ENCODE measurements around the gene CHST14. TPM values are rescaled to one million over a fixed set of nuclear protein-coding genes. Genes with fewer than 3 reads are reported as not detected.

The CHST14 gene
- total RNA-seq, 1 donor from 2014 or later: 24.2 TPM

DNA sequence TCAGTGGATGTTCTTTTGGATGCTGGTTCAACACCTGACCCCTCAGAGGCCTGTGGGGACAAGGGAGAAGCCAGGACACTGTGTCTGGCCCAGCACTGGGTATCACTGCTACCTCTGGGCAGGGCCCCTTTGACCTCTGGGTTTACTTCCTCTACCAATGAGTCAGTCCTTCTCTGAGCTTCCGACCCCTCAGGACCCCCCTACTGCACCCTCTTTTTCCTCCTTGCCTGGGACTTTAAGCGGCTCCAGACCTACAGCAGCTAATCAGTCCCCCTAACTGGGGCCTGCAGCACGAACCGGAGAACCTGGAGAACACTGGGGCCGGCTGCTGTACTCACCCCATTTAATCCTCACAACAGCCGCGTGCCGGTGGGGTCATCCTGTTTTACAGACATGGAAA, 3.8 kb downstream of the CHST14 start:
- H3K4me3 Mint-ChIP-seq: no peak overlapping the region
- H3K36me3 Mint-ChIP-seq: no peaks in the 10 kb centered on the region
- no peaks in the 10 kb centered on the region for H3K9me3 Mint-ChIP-seq
- H3K4me1 Mint-ChIP-seq (ENCODE audit: unreplicated experiment): peaks cover 14% of the 10 kb centered on the region
- H3K27me3 Mint-ChIP-seq: no peaks in the 10 kb centered on the region
- TF ChIP-seq, protein P1, sequence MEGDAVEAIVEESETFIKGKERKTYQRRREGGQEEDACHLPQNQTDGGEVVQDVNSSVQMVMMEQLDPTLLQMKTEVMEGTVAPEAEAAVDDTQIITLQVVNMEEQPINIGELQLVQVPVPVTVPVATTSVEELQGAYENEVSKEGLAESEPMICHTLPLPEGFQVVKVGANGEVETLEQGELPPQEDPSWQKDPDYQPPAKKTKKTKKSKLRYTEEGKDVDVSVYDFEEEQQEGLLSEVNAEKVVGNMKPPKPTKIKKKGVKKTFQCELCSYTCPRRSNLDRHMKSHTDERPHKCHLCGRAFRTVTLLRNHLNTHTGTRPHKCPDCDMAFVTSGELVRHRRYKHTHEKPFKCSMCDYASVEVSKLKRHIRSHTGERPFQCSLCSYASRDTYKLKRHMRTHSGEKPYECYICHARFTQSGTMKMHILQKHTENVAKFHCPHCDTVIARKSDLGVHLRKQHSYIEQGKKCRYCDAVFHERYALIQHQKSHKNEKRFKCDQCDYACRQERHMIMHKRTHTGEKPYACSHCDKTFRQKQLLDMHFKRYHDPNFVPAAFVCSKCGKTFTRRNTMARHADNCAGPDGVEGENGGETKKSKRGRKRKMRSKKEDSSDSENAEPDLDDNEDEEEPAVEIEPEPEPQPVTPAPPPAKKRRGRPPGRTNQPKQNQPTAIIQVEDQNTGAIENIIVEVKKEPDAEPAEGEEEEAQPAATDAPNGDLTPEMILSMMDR (conservative IDR thresholded peaks at IDR 0.05): no peak
- H3K27ac Mint-ChIP-seq: no peak overlapping the region
- no peak for DNase-seq (ENCODE audit: extremely low spot score, unreplicated experiment)

DNA sequence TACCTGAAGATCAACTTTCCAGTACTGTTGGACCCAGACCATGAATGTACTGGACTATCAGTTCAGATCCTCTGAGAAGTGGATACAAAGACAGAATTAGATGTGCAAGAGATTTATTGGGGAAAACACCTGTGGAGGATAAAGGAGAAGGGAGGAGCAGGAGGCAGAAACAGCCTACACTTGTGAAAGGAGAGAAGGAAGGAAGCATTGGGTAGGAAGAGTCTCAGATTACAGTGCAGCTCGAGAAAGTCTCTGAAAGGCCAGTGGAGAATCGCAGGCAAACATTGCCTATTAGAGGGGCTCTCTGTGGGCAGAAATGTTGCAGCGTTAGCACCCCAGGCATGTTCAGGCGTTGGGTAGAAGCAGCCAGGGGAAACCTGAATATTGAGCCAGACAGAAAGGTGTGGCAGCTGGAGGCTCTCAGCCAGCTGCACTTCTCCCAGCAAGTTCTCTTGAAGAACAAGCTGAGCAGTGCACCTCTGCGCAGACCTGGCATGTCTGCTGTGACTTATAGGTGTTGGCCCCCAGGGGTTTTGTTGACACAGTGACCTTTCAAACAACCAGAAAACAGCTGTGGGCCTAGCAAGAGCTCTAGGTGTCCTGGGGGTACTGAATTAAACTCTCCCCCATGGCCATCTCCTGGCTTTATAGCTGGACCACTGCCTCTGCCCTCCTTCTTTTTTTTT, 7.0 kb downstream of the CHST14 start:
- Mint-ChIP-seq H3K36me3 (no peaks in the 10 kb centered on the region), H3K27me3 (peaks cover 7% of the 10 kb centered on the region), H3K4me3 (peak overlapping the region; percentile 40), H3K27ac (peak overlapping the region; percentile 12), H3K4me1 (ENCODE audit: unreplicated experiment) (peaks cover 11% of the 10 kb centered on the region), H3K9me3 (no peaks in the 10 kb centered on the region)
- TF ChIP-seq, protein P1 (conservative IDR thresholded peaks at IDR 0.05): no peak
- no peak for DNase-seq (ENCODE audit: extremely low spot score, unreplicated experiment)

DNA sequence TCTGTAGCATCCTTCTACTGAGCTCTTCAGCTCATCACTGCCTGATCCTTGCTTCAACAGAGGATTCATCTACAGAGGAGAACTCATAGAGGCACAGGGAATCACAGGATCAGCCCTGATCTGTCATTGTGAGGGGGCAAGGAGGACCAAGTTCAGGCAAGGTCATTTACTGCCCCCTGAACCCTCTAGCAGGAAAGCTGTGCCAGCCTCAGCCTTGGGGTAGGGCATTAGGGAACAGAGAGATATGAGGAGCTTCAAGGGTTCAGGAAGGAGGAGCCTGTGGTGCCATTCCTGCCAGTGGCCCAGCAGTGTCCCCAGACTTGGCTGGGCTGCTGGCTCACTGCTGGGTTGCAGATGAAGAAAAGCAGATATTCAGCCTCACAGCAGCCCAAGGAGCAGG, 8.2 kb downstream of the CHST14 start:
- Mint-ChIP-seq H3K4me3 (no peak overlapping the region), H3K27me3 (peaks cover 10% of the 10 kb centered on the region), H3K27ac (peak overlapping the region; percentile 27), H3K36me3 (no peaks in the 10 kb centered on the region), H3K4me1 (ENCODE audit: unreplicated experiment) (peaks cover 11% of the 10 kb centered on the region), H3K9me3 (no peaks in the 10 kb centered on the region)
- no peak for DNase-seq (ENCODE audit: extremely low spot score, unreplicated experiment)
- TF ChIP-seq, protein P1 (conservative IDR thresholded peaks at IDR 0.05): no peak

DNA sequence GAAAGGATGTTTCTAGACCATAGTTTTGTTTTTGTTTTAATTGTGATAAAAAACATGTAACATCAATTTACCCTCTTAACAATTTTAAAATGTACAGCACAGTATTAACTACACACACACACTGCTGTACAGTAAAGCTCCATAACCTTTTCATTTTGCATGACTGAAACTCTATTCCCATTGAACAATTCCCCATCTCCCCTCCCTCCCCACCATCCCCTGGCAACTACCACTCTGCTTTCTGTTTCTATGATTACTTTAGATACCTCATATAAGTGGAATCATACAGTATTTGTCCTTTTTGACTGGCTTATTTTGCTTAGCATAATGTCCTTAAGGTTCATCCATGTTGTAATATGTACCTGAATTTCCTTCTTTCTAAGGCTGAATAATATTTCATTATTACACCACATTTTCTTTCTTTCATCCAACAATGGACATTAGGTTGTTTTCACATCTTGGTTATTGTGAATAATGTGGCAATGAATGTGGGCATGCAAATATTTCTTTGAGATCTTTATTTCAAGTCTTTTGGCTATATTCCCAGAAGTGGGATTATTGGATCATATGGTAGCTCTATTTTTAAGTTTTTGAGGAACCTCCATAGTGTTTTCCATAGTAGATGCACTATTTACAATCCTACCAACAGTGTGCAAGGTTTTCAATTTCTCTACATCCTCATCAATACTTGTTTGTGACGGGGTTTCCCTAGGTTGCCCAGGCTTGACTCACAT, 10.7 kb downstream of the CHST14 start:
- no peak for DNase-seq (ENCODE audit: extremely low spot score, unreplicated experiment)
- Mint-ChIP-seq H3K27me3 (peaks cover 10% of the 10 kb centered on the region), H3K9me3 (no peaks in the 10 kb centered on the region), H3K36me3 (no peaks in the 10 kb centered on the region), H3K4me3 (no peak overlapping the region), H3K4me1 (ENCODE audit: unreplicated experiment) (peaks cover 5% of the 10 kb centered on the region), H3K27ac (no peak overlapping the region)
- TF ChIP-seq, protein P1 (conservative IDR thresholded peaks at IDR 0.05): no peak

DNA sequence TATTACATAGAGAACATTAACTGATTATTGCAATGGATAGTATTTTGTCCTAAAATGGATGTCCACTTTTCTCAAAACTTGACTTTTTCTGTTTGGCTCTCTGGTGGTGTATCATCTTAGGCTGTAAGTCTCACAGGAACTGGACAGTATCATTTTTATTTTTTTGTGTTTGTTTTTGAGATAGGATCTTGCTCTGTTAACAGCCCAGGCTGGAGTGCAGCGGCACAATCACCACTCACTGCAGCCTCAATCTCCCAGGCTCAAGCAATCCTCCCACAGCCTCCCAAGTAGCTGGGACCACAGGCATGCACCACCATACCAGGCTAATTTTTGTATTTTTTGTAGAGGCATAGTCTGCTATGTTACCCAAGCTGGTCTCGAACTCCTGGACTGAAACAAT, 13.1 kb downstream of the CHST14 start:
- no peak for DNase-seq (ENCODE audit: extremely low spot score, unreplicated experiment)
- Mint-ChIP-seq H3K4me1 (ENCODE audit: unreplicated experiment) (no peaks in the 10 kb centered on the region), H3K4me3 (no peak overlapping the region), H3K36me3 (no peaks in the 10 kb centered on the region), H3K27me3 (peaks cover 10% of the 10 kb centered on the region), H3K27ac (no peak overlapping the region), H3K9me3 (no peaks in the 10 kb centered on the region)
- TF ChIP-seq, protein P1 (conservative IDR thresholded peaks at IDR 0.05): no peak

All from type B pancreatic cell (in vitro differentiated cells).